GM18951 (cell line): Measurements from ENCODE around the gene VWA8.
"Not testable (repeated sequence)": the region's sequence is repeated elsewhere in the genome, so short reads cannot be mapped to it uniquely, and the experiment has no call there.

Experiments used
- POLR2A ChIP-seq: IDR thresholded peaks from 4 replicates; pipeline ENCODE4 v1.6.1; 2011; ENCODE audit warnings: mild to moderate bottlenecking; ENCODE audit not compliant: insufficient read length, insufficient read depth; ENCODE audit errors: extremely low read depth
- in situ Hi-C: fragments of 300-500 bp; cut with MboI; formaldehyde crosslinking; loops from one replicate; pipeline ENCODE4 v1.12.0; 2022; ENCODE audit warnings: low sequenced_read_pairs, mixed read lengths, inconsistent platforms; ENCODE audit not compliant: unreplicated experiment

VWA8 gene

DNA sequence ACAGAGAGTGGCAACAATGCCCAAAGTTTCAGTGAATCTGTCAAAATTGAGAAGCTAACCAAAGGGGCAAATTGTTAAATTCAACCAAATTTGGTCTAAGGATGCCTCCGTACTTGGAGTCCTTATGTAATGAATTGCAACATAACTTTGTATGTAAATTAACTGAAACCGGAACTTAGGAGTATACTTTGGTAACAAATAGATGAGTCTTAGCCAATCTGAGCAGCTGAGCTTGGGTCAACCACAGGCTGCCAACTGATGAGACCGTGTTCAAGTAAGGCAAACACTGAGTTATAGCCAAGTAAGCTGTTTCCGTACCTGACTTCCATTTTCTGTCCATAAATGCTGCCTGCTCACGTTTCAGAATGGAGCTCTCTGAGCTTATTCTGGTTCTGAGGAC lies 5.3 kb downstream of the VWA8 start:
- TF ChIP-seq POLR2A = no peak
- in situ Hi-C loops = no loop called here

DNA sequence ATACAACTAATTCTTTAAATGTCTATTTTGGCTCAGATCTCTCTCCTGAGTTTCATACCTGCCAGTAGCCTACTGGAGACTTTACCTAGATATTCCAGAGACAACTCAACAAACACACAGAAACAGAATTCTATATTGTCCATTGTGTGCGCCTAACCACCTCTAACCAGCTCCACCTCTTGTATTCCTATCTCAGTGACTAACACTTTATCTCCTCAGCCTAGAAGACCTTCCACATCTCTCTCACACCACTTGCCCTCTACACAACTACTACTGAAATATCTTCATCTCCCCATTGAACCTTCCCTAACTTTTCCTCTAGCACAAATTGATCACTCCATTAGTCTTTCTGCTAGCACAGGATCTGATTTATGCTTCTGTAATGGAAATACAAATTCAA lies 6.7 kb downstream of the VWA8 start:
- TF ChIP-seq POLR2A = no peak
- in situ Hi-C loops = no loop called here

DNA sequence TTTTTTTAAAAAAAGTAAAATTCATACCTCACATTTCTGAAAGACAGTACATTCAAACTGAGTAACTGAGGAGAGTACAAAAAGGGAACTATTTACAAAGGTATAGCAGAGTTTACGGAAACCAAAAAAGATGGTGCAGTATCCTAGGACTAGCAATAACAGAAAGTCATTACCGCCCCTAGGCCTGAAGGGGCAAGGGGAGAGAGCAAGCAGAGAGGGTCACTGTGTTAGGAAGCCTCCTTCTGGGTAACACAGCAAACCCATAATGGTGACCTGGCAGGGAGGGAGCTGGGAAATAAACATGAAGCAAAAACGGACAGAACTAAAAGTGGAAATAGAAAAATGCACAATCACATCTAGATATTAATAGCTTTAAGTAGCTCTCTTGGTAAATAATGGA lies 8.2 kb downstream of the VWA8 start:
- in situ Hi-C loops = no loop called here
- TF ChIP-seq POLR2A = no peak

DNA sequence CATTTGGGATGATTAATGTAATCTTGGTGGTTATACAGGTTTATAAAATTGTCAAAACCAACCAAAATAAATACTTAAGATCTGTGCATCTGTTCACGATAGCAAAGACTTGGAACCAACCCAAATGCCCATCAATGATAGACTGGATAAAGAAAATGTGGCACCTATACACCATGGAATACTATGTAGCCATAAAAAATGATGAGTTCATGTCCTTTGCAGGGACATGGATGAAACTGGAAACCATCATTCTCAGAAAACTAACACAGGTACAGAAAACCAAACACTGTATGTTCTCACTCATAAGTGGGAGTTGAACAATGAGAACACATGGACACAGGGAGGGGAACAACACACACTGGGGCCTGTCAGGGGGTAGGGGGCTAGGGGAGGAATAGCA lies 11.8 kb downstream of the VWA8 start:
- in situ Hi-C loops = not testable (repeated sequence)

DNA sequence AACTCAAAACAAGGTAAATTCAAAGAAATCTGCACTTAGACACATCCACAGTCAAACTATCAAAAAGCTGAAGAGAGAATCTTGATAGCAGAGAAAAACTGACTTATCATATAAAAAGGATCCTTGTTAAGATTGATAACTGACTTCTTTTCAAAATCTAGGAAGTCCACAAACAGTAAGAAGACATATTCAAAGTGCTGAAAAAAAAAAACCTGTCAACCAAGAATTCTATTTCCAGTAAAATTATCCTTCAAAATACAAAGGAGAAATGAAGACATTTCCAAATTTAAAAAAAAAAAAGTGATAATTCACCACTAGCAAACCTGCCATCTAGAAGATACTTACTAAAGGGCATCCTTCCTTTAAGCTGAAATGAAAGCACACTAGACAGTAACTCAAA lies 15.0 kb downstream of the VWA8 start:
- in situ Hi-C loops = no loop called here
- TF ChIP-seq POLR2A = no peak

DNA sequence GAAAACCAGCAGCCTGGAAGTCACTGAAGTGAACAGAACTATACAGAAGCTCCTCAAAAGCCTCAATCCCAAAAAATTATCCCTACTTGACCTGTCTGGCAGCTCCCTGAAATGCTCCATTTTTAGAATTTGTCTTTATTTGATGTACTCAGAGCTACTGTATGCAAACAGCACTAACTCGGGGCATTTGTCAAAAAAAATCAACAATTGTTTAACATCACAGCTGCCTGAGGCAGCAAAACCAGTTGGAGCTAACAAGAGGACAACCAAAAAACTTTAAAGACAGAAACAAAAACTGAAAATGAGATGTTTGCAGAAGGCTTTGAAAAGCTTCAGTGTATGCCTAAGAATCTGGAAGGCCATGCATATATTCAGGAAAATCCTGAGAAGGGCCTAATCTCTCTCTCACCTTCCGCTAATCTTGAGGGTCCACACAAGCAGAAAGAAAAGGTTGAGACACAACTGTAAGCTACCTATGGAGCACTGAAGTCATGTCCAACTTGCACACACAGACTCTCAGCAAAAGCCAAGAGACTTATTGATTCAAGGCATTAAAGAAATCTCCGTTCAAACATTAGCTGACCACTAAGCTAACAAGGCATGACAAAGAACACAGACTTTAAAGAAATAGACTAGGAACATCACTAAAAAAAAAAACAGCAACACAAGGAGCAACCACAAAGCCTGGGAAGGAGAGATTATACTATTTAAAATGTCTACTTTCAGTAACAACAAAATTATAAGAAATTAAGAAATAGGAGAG lies 16.1 kb downstream of the VWA8 start:
- in situ Hi-C loops = no loop called here

DNA sequence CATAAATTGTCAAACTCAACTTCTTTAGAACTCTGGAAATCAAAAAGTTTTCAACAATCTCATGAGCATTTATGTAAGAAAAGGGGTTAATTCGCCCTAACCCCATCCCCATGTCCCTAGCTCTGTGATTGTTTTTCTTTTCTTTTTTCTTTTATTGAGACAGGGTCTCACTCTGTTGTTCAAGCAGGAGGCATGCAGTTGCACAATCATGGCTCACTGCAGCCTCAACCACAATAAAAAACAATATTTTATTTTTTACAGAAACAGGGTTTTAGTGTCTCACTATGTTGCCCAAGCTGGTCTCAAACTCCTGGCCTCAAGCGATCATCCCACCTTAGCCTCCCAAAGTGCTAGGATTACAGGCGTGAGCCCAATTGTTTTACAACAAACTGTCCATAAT lies 16.7 kb downstream of the VWA8 start:
- in situ Hi-C loops = no loop called here

More for the DNA sequence above, 16.1 kb downstream of the VWA8 start:
- TF ChIP-seq POLR2A = no peak

DNA sequence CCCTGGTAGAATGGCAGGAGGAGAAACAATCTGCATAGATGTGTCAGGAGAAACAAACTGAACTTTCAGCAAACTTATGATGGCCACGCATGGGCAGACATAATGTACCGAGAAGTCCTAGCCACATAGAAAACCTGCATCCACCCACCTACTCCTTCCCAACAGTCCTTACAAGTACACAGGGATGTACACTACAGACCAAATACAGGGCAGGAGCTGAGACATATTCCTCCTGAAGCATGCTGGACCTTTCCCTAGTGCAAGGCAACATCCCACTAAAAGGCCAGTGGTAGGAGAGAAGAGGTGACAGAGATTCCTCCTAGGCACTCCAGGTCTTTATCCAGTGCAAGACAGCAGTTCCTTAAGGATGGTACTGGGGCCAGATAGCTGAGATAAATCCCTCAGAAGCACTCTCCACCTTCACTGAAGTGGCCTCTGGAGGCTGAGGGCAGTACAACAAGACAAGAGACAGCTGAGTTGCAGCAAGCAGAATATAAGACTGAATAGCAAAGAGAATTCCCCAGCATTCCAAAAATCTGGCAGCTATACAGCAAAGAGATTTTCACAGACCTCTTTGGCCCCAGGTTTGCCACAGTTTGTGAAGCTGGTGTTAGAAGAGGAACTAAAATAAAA lies 18.3 kb downstream of the VWA8 start:
- in situ Hi-C loops = no loop called here
- TF ChIP-seq POLR2A = no peak

More for the DNA sequence above, 16.7 kb downstream of the VWA8 start:
- no peak for TF ChIP-seq POLR2A

DNA sequence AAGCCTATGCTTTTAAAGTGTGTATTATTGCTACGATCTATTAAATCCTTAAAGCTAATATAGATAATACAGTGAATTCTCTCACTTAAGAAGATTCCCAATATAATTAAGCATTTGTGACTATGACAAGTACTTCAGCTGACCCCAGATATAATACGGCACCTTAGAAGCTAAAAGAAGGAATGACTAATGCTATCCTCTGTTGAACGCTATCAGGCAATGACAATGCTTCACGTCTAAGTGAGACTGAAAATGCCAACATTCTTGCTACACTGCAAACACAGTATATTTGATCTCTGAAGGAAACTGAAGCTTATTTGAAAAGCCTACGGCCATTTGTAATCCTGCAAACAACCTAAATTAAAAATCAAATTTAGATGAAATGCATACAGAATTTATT lies 19.7 kb downstream of the VWA8 start:
- in situ Hi-C loops = no loop called here

DNA sequence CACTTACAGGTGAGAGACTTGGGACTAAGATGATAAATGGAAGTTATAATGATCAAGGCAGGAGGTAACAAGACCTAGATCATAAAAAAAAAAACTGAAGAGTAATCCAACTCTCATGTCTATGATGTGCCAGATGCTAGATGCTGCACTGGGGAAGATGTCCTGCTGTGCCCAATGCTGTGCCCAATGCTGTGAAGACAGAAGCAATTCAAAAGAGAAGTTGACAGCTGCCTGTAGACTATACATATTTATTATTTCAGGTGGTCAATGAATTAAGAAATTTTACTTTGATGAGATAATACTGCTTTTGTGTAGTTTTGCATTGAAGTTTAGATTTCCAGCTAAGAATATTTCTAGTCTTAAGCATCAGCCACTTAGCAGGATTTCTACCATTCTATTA lies 21.5 kb downstream of the VWA8 start:
- in situ Hi-C loops = no loop called here
- TF ChIP-seq POLR2A = no peak

More for the DNA sequence above, 19.7 kb downstream of the VWA8 start:
- TF ChIP-seq POLR2A = no peak

DNA sequence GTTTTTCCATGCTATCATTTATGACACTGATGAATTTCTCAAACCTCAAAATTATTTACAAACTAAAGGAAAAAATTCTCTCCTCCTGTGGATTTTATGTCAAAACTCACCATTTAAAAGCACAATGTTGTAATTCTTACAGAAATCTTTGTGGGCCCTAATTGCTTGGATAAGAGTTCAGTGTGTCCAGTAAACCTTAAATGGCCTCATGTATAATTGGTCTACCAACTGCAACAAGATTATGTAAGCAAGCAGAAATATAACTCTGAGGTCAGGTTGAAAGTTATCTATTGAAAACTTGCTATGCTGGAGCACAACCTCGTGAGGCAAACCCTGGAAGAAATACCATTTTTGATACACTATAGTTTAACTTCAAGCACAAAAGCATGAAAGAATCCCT lies 22.0 kb downstream of the VWA8 start:
- in situ Hi-C loops = no loop called here
- no peak for TF ChIP-seq POLR2A

DNA sequence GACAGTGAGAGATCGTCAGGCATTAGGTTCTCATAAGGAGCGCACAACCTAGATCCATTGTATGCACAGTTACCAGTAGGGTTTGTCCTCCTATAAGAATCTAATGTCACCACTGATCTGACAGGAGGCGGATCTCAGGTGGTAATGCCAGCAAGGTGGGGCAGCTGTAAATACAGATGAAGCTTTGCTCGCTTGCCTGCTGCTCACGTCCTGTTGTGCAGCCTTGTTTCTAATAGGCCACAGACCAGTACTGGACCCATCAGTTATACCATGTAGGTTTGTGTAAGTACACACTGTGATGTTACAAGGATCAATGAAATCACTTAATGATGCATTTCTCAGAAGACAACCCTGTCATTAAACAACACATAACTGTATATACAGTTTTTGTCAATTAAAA lies 23.5 kb downstream of the VWA8 start:
- TF ChIP-seq POLR2A = no peak
- in situ Hi-C loops = no loop called here

DNA sequence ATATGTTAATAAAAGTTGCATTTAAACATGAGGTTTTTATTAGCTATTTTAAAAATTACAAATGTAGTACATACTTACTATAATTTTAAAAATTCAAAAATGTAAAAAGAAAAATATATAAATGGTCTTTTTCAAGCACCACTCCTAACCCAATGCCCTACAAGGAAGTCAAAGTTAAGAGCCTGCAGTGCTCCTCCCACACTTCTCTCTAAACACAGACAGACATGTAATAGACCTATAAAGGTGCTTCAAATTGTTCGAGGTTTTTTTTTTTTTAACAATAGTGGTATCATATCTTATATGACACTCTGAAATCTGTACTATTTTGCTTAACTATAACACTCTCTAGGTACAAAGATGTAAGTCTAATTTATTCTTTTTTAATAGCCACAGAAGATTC lies 25.4 kb downstream of the VWA8 start:
- in situ Hi-C loops = no loop called here
- no peak for TF ChIP-seq POLR2A

DNA sequence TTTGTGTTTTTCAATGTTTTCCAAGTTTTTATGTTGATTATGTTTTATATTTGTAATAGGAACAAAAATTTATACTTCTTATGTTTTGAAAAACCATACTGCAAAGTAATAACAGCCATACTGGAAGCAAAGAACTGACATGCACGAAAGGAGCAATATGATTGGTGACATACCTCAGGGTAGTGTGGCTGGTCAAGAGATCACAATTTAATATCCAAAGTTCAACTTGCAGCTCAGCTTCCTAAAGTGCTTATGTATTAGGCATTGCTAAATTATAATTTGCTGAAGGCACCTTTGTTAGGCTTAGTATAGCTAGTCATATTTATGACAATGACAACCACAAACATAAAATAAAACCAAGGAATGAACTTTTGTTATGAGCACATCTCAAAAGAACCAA lies 25.9 kb downstream of the VWA8 start:
- TF ChIP-seq POLR2A = no peak
- in situ Hi-C loops = no loop called here
